WI38 (cell line): Measurements from ENCODE around the gene CACNA1D.
"Not testable (repeated sequence)": the region's sequence is repeated elsewhere in the genome, so short reads cannot be mapped to it uniquely, and the experiment has no call there.

Experiments used
- H3K4me3 ChIP-seq: 2 replicates; pipeline ENCODE4 v1.5.1; 2011; ENCODE audit warnings: low read depth, mild to moderate bottlenecking, control low read depth, low read length
- TF ChIP-seq, protein P1 (sequence below): IDR thresholded peaks from 2 replicates; pipeline ENCODE4 v1.5.1; 2012; ENCODE audit warnings: low read depth, mild to moderate bottlenecking, control low read depth, low read length

The CACNA1D gene

DNA sequence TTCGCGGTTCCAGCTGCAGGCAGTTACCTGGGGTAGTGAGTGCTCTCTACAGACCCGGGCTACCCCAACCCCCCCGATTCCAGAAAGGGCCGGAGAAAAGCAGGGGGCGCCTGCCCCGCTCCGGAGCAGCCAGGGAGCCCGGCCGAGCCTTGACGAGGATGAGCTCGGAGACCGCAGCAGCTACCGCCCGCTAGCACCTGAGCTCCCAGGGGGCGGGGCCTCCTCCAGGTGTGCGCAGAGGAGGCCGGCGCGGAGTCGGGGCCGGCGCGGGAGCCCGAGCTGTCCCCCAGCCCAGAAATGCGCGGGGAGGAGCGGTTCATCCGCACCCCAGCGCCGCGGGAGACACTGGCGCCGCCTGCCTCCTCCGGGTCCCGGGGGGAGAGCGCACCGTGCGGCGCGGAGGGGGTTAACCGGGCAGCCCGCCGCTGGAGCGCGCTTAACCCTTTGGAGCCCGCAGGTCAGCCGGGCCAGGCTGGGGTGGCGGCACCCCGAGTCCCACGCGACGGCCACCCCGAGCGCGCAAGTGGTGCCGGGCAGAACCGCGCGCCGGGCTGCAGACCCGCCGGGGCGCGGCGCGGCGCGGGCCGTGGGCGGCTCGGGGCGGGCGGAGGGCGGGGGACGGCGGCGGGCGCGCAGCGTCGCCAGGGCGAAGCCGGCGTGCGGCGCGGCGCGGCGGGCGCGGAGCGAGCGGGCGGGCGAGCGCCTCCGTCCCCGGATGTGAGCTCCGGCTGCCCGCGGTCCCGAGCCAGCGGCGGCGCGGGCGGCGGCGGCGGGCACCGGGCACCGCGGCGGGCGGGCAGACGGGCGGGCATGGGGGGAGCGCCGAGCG lies at the start of gene CACNA1D:
Gene CACNA1D (plus strand): TSS at position 649 of the 829 bp plus-strand sequence. CDS start 556 bp downstream, outside the sequence.
- TF ChIP-seq, protein P1, sequence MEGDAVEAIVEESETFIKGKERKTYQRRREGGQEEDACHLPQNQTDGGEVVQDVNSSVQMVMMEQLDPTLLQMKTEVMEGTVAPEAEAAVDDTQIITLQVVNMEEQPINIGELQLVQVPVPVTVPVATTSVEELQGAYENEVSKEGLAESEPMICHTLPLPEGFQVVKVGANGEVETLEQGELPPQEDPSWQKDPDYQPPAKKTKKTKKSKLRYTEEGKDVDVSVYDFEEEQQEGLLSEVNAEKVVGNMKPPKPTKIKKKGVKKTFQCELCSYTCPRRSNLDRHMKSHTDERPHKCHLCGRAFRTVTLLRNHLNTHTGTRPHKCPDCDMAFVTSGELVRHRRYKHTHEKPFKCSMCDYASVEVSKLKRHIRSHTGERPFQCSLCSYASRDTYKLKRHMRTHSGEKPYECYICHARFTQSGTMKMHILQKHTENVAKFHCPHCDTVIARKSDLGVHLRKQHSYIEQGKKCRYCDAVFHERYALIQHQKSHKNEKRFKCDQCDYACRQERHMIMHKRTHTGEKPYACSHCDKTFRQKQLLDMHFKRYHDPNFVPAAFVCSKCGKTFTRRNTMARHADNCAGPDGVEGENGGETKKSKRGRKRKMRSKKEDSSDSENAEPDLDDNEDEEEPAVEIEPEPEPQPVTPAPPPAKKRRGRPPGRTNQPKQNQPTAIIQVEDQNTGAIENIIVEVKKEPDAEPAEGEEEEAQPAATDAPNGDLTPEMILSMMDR: no peak
- H3K4me3 ChIP-seq: no peak within 1 kb of the TSS

GRCh38 chr3:53457068-53457467 lies 37.3 kb upstream of the CACNA1D start:
- TF ChIP-seq, protein P1: no peak
- H3K4me3 ChIP-seq: no peak overlapping the region

DNA sequence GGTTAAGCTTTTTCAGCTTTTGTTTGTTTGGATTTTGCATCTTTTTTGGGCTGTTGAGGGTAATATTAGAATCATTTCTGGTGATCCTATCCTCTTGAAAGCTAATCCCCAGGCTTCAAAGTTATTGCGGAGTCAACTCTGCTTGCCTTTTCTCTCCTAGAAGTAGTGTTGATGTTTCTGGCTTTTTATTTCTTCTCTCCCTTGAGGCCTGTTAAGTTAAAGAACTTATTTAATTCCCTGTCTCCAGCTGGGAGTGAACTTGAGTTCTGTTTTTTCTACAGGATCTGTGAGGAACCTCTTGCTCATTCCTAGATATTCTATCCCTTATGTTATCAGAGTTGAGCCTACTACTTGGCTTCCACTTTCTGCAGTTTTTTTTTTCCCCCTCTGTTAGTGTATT lies 34.1 kb upstream of the CACNA1D start:
- TF ChIP-seq, protein P1: no peak
- H3K4me3 ChIP-seq: no peak overlapping the region

- TF ChIP-seq, protein P1: no peak
- no peak overlapping the region for H3K4me3 ChIP-seq
Observed at GRCh38 chr3:53464424-53464823, 30.0 kb upstream of the CACNA1D start.

DNA sequence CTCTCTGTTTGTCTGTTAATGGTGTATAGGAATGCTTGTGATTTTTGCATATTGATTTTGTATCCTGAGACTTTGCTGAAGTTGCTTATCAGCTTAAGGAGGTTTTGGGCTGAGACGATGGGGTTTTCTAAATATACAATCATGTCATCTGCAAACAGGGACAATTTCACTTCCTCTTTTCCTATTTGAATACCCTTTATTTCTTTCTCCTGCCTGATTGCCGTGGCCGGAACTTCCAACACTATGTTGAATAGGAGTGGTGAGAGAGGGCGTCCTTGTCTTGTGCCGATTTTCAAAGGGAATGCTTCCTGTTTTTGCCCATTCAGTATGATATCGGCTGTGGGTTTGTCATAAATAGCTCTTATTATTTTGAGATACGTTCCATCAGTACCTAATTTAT lies 24.7 kb upstream of the CACNA1D start:
- not testable (repeated sequence) for H3K4me3 ChIP-seq

DNA sequence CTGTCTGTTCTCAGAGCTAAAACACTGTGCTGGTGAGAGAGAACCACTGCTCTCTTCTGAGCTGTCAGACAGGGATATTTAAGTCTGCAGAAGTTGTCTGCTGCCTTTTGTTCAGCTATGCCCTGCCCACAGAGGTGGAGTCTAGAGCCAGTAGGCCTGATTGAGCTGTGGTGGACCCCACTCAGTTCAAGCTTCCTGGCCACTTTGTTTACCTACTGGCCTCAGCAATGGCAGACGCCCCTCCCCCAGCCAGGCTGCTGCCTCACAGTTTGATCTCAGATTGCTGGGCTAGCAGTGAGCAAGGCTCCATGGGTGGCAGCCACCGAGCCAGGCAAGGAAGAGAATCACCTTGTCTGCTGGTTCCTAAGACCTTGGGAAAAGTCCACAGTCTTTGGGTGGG lies 21.0 kb upstream of the CACNA1D start:
- TF ChIP-seq, protein P1: no peak
- H3K4me3 ChIP-seq: peak overlapping the region; percentile 23

DNA sequence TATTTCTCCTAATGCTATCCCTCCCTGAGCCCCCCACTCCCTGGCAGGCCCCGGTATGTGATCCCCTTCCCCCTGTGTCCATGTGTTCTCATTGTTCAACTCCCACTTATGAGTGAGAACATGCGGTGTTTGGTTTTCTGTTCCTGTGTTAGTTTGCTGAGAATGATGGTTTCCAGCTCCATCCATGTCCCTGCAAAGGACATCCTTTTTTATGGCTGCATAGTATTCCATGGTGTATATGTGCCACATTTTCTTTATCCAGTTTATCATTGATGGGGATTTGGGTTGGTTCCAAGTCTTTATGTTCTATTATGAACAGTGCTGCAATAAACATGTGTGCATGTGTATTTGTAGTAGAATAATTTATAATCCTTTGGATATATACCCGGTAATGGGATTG lies 18.0 kb upstream of the CACNA1D start:
- H3K4me3 ChIP-seq: not testable (repeated sequence)

GRCh38 chr3:53477689-53478088 lies 16.7 kb upstream of the CACNA1D start:
- H3K4me3 ChIP-seq: not testable (repeated sequence)

GRCh38 chr3:53478166-53478830 lies 16.1 kb upstream of the CACNA1D start:
- H3K4me3 ChIP-seq: no peak overlapping the region
- TF ChIP-seq, protein P1: no peak
